Loucy (cell line): ENCODE results near the gene KRTAP4-11.

Experiments used
- EZH2phosphoT487 ChIP-seq: fragments of 200-600 bp; IDR thresholded peaks from 2 replicates; pipeline ENCODE4 v1.6.1; 2018; ENCODE audit warnings: antibody characterized with exemption, mild to moderate bottlenecking, moderate library complexity, borderline replicate concordance
- TF ChIP-seq, protein P1 (sequence below): fragments of 200-600 bp; sonication (generic); conservative IDR thresholded peaks from 2 replicates; pipeline ENCODE4 v1.5.1; 2014; ENCODE audit warnings: mild to moderate bottlenecking, antibody characterized with exemption, low read length

DNA sequence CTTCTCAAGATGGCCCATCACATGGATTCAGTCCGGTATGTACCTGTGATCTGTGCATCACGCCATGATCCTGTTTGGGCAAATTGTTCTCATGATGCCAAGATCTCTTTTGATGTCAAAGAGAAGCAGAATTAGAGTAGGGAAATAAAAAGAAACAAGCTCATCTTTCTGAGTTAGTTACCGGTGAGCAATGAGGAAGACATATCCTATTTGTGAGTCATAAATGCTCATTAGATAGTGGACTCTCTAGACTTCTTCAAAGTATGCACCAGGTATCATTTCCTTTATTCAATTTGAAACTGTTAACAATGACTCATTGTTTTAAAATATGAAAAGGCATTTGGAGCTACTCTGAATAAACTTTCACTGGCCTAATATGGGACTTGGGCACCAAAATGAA lies 13.8 kb upstream of the KRTAP4-11 start:
- TF ChIP-seq, protein P1, sequence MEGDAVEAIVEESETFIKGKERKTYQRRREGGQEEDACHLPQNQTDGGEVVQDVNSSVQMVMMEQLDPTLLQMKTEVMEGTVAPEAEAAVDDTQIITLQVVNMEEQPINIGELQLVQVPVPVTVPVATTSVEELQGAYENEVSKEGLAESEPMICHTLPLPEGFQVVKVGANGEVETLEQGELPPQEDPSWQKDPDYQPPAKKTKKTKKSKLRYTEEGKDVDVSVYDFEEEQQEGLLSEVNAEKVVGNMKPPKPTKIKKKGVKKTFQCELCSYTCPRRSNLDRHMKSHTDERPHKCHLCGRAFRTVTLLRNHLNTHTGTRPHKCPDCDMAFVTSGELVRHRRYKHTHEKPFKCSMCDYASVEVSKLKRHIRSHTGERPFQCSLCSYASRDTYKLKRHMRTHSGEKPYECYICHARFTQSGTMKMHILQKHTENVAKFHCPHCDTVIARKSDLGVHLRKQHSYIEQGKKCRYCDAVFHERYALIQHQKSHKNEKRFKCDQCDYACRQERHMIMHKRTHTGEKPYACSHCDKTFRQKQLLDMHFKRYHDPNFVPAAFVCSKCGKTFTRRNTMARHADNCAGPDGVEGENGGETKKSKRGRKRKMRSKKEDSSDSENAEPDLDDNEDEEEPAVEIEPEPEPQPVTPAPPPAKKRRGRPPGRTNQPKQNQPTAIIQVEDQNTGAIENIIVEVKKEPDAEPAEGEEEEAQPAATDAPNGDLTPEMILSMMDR: no peak
- no peak for TF ChIP-seq EZH2phosphoT487
